ENCODE results near the gene BDKRB2. TPM values are rescaled to one million over a fixed set of nuclear protein-coding genes. Genes with fewer than 3 reads are reported as not detected.

The BDKRB2 gene
- total and polyA plus RNA-seq, 2 experiments from 2014 or later = 0.14 to 0.21 TPM

DNA sequence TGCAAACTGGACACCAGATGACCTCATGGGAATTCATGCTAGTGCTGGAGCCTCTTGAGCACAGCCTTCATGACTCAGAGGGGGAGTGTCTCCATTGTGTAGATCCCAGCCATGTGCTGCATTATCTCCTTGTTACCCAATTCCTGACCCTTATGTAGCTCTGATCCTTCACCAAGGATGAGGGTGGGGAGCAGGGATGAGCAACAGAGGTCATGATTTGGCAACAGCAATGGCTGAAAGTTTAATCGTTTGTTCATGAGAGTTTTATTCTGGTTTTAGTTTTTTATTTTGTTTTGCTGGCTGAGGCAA lies 41.9 kb downstream of the BDKRB2 start:
- no peaks in the 10 kb centered on the region; the same call in 1 of the 3 replicates for H3K36me3 Mint-ChIP-seq (ENCODE audit: low read depth)
- peaks cover 27% of the 10 kb centered on the region for H3K9me3 Mint-ChIP-seq
- H3K27ac ChIP-seq (ENCODE audit: low read depth) = no peak overlapping the region
- H3K9me2 ChIP-seq (ENCODE audit: insufficient read depth) = peaks cover 9% of the 10 kb centered on the region; the same call in 1 of the 2 replicates
- H3K4me2 ChIP-seq = no peak overlapping the region
- H3F3A ChIP-seq (replicated peaks; ENCODE audit: low read depth) = no peaks in the 10 kb centered on the region
- ATAC-seq = no peak
- H3K4me1 ChIP-seq (ENCODE audit: insufficient read depth) = no peaks in the 10 kb centered on the region
- H2AFZ ChIP-seq = no peak overlapping the region
- no peaks in the 10 kb centered on the region for H3K36me3 ChIP-seq (ENCODE audit: insufficient read depth)
- TF ChIP-seq CREB1 (CRISPR knock-in tag; IDR thresholded peaks at IDR 0.05; ENCODE audit: low read depth) = no peak
- TF ChIP-seq ZNF331 (CRISPR knock-in tag; IDR thresholded peaks at IDR 0.05; ENCODE audit: low read depth) = no peak
- no peak for TF ChIP-seq STAT1 (IDR thresholded peaks at IDR 0.05; ENCODE audit: unreplicated experiment)
- no peak for TF ChIP-seq JUNB (IDR thresholded peaks at IDR 0.05; ENCODE audit: unreplicated experiment)
- TF ChIP-seq, protein P1, sequence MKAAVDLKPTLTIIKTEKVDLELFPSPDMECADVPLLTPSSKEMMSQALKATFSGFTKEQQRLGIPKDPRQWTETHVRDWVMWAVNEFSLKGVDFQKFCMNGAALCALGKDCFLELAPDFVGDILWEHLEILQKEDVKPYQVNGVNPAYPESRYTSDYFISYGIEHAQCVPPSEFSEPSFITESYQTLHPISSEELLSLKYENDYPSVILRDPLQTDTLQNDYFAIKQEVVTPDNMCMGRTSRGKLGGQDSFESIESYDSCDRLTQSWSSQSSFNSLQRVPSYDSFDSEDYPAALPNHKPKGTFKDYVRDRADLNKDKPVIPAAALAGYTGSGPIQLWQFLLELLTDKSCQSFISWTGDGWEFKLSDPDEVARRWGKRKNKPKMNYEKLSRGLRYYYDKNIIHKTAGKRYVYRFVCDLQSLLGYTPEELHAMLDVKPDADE (IDR thresholded peaks at IDR 0.05) = no peak
- no peak for TF ChIP-seq POLR2AphosphoS5 (IDR thresholded peaks at IDR 0.05; ENCODE audit: low read depth)
- TF ChIP-seq ZNF114 (CRISPR knock-in tag; IDR thresholded peaks at IDR 0.05) = no peak
- TF ChIP-seq NANOG (IDR thresholded peaks at IDR 0.05; ENCODE audit: borderline replicate concordance) = no peak
- TF ChIP-seq, protein P2, sequence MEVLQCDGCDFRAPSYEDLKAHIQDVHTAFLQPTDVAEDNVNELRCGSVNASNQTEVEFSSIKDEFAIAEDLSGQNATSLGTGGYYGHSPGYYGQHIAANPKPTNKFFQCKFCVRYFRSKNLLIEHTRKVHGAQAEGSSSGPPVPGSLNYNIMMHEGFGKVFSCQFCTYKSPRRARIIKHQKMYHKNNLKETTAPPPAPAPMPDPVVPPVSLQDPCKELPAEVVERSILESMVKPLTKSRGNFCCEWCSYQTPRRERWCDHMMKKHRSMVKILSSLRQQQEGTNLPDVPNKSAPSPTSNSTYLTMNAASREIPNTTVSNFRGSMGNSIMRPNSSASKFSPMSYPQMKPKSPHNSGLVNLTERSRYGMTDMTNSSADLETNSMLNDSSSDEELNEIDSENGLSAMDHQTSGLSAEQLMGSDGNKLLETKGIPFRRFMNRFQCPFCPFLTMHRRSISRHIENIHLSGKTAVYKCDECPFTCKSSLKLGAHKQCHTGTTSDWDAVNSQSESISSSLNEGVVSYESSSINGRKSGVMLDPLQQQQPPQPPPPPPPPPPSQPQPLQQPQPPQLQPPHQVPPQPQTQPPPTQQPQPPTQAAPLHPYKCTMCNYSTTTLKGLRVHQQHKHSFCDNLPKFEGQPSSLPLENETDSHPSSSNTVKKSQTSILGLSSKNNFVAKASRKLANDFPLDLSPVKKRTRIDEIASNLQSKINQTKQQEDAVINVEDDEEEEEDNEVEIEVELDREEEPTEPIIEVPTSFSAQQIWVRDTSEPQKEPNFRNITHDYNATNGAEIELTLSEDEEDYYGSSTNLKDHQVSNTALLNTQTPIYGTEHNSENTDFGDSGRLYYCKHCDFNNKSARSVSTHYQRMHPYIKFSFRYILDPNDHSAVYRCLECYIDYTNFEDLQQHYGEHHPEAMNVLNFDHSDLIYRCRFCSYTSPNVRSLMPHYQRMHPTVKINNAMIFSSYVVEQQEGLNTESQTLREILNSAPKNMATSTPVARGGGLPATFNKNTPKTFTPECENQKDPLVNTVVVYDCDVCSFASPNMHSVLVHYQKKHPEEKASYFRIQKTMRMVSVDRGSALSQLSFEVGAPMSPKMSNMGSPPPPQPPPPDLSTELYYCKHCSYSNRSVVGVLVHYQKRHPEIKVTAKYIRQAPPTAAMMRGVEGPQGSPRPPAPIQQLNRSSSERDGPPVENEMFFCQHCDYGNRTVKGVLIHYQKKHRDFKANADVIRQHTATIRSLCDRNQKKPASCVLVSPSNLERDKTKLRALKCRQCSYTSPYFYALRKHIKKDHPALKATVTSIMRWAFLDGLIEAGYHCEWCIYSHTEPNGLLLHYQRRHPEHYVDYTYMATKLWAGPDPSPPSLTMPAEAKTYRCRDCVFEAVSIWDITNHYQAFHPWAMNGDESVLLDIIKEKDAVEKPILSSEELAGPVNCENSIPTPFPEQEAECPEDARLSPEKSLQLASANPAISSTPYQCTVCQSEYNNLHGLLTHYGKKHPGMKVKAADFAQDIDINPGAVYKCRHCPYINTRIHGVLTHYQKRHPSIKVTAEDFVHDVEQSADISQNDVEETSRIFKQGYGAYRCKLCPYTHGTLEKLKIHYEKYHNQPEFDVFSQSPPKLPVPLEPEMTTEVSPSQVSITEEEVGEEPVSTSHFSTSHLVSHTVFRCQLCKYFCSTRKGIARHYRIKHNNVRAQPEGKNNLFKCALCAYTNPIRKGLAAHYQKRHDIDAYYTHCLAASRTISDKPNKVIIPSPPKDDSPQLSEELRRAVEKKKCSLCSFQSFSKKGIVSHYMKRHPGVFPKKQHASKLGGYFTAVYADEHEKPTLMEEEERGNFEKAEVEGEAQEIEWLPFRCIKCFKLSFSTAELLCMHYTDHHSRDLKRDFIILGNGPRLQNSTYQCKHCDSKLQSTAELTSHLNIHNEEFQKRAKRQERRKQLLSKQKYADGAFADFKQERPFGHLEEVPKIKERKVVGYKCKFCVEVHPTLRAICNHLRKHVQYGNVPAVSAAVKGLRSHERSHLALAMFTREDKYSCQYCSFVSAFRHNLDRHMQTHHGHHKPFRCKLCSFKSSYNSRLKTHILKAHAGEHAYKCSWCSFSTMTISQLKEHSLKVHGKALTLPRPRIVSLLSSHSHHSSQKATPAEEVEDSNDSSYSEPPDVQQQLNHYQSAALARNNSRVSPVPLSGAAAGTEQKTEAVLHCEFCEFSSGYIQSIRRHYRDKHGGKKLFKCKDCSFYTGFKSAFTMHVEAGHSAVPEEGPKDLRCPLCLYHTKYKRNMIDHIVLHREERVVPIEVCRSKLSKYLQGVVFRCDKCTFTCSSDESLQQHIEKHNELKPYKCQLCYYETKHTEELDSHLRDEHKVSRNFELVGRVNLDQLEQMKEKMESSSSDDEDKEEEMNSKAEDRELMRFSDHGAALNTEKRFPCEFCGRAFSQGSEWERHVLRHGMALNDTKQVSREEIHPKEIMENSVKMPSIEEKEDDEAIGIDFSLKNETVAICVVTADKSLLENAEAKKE (CRISPR knock-in tag; IDR thresholded peaks at IDR 0.05) = no peak
- TF ChIP-seq EZH2 (IDR thresholded peaks at IDR 0.05; ENCODE audit: low read depth, unreplicated experiment) = no peak
- TF ChIP-seq, protein P3, sequence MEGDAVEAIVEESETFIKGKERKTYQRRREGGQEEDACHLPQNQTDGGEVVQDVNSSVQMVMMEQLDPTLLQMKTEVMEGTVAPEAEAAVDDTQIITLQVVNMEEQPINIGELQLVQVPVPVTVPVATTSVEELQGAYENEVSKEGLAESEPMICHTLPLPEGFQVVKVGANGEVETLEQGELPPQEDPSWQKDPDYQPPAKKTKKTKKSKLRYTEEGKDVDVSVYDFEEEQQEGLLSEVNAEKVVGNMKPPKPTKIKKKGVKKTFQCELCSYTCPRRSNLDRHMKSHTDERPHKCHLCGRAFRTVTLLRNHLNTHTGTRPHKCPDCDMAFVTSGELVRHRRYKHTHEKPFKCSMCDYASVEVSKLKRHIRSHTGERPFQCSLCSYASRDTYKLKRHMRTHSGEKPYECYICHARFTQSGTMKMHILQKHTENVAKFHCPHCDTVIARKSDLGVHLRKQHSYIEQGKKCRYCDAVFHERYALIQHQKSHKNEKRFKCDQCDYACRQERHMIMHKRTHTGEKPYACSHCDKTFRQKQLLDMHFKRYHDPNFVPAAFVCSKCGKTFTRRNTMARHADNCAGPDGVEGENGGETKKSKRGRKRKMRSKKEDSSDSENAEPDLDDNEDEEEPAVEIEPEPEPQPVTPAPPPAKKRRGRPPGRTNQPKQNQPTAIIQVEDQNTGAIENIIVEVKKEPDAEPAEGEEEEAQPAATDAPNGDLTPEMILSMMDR (conservative IDR thresholded peaks at IDR 0.05; ENCODE audit: low read depth in 2 of 2) = no peak
- TF ChIP-seq EZH2phosphoT487 (IDR thresholded peaks at IDR 0.05; ENCODE audit: unreplicated experiment) = no peak
- TF ChIP-seq, protein P4, sequence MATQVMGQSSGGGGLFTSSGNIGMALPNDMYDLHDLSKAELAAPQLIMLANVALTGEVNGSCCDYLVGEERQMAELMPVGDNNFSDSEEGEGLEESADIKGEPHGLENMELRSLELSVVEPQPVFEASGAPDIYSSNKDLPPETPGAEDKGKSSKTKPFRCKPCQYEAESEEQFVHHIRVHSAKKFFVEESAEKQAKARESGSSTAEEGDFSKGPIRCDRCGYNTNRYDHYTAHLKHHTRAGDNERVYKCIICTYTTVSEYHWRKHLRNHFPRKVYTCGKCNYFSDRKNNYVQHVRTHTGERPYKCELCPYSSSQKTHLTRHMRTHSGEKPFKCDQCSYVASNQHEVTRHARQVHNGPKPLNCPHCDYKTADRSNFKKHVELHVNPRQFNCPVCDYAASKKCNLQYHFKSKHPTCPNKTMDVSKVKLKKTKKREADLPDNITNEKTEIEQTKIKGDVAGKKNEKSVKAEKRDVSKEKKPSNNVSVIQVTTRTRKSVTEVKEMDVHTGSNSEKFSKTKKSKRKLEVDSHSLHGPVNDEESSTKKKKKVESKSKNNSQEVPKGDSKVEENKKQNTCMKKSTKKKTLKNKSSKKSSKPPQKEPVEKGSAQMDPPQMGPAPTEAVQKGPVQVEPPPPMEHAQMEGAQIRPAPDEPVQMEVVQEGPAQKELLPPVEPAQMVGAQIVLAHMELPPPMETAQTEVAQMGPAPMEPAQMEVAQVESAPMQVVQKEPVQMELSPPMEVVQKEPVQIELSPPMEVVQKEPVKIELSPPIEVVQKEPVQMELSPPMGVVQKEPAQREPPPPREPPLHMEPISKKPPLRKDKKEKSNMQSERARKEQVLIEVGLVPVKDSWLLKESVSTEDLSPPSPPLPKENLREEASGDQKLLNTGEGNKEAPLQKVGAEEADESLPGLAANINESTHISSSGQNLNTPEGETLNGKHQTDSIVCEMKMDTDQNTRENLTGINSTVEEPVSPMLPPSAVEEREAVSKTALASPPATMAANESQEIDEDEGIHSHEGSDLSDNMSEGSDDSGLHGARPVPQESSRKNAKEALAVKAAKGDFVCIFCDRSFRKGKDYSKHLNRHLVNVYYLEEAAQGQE (IDR thresholded peaks at IDR 0.05; ENCODE audit: unreplicated experiment) = no peak
- H4K20me1 ChIP-seq (replicated peaks; ENCODE audit: insufficient read depth) = no peaks in the 10 kb centered on the region
- DNase-seq (ENCODE audit: low spot score) = no peak
- no peak overlapping the region for H3K4me3 Mint-ChIP-seq
- H3K79me2 ChIP-seq (replicated peaks; ENCODE audit: insufficient read depth) = no peaks in the 10 kb centered on the region
- H3K27me3 Mint-ChIP-seq (ENCODE audit: insufficient read depth, low read depth, poor library complexity) = peaks cover 7% of the 10 kb centered on the region
- no peak overlapping the region for H3K27ac Mint-ChIP-seq
- no peak overlapping the region for H3K4me3 ChIP-seq
- H3K27me3 ChIP-seq (ENCODE audit: insufficient read depth) = peaks cover 7% of the 10 kb centered on the region
- peaks cover 12% of the 10 kb centered on the region for H3K4me1 Mint-ChIP-seq

All from GM23338 (cell line).